Pancreas (tissue), 10 donors: ENCODE results near the gene GALNT11. TPM values are rescaled to one million over a fixed set of nuclear protein-coding genes. Genes with fewer than 3 reads are reported as not detected.
A peak's percentile ranks its signal among the peaks of the same experiment; 100 is the strongest.
"Not testable (repeated sequence)": the region's sequence is repeated elsewhere in the genome, so short reads cannot be mapped to it uniquely, and the experiment has no call there.

Experiments
- ATAC-seq, 4 donors: fragments of 200-7000 bp; cut with Tn5 transposase; one replicate each; pipeline versions ENCODE4 v1.8.0 to v1.9.1; 2020; ENCODE audit warnings: mild to moderate bottlenecking in 4 of 4, moderate library complexity in 4 of 4
- DNase-seq, 6 donors: peaks; one replicate each; pipeline ENCODE4 v3.0.0-alpha.2; 2020
- FAIRE-seq: peaks from 2 replicates; lab custom pipeline; 2012; peaks lifted over from hg19 to GRCh38; lab: Jason Lieb, UNC
- H3K27ac ChIP-seq, 4 donors: fragments of 200-600 bp; sonication (generic); 1 replicate in 3 of 4; 2 replicates in 1 of 4; pipeline versions ENCODE4 v1.5.0 to v1.8.0; 2020
- H3K27me3 ChIP-seq, 4 donors: fragments of 200-600 bp; one replicate each; pipeline ENCODE4 v1.8.0; 2021
- H3K36me3 ChIP-seq, 3 donors: fragments of 200-600 bp; sonication (generic) in 1 of 3; one replicate each; pipeline versions ENCODE4 v1.5.0 to v1.8.0; 2020 to 2021
- H3K4me1 ChIP-seq, 3 donors: fragments of 200-600 bp; one replicate each; pipeline ENCODE4 v1.8.0; 2021
- H3K4me3 ChIP-seq, 4 donors: fragments of 200-600 bp; sonication (generic) in 2 of 4; one replicate each; pipeline versions ENCODE4 v1.5.0 to v1.8.0; 2020 to 2021
- H3K9me3 ChIP-seq, 4 donors: fragments of 200-600 bp; one replicate each; pipeline ENCODE4 v1.8.0; 2021
- WGBS, 2 donors: extraction: QIAGEN DNeasy Blood & Tissue Kit; methylation state at CpG; one replicate each; pipeline ENCODE4 v1.1.7; 2013; 5-methylcytosine and 5-hydroxymethylcytosine counted together
- intact Hi-C, 3 donors: fragments of 100-400 bp; cut with DNase I; formaldehyde crosslinking; loops; one replicate each; pipeline versions ENCODE4 v1.11.1 to v1.14.2; 2022
- polyA plus RNA-seq, 2 donors: library from polyadenylated mRNA; stranded (reverse); fragments of 200-250 nt; gene quantifications; one replicate each; pipeline ENCODE4 v1.2.3, GENCODE V29; 2013
- total RNA-seq, 6 donors: library from RNA; stranded (reverse); fragmentation: NEBNext Ultra II Directional in 4 of 6; extraction: Animal tissue kit (Norgen Biotek cat#: 25700) in 4 of 6; gene quantifications; one replicate each; pipeline versions ENCODE4 v1.2.1 to v1.2.4, GENCODE V29; 2021 to 2023
- TF ChIP-seq, protein P1 (sequence below), 4 donors: fragments of 200-600 bp; sonication (generic) in 3 of 4; IDR thresholded peaks; one replicate each; pipeline versions ENCODE4 v1.5.0 to v1.8.0; 2021; ENCODE audit warnings: antibody characterized with exemption in 4 of 4
- donor health status: healthy with polysubstance abuse.
- donor health status: DM: no; HTN: no; CAD: no; lungs with moderate emphysema.
- donor health status: DM: no; HTN: no; CAD: no.
- donor health status: control.
- donor health status: control.
- donor health status: Bipolar disorder and iron deficiency.
- donor health status: DM: yes; HTN: yes; CAD: no.
- donor health status: DM: no; HTN: no; CAD: no.
- donor health status: DM: no; HTN: no; CAD: no.
- donor health status: DM: yes; HTN: yes; CAD: no.

GALNT11 gene
- total and polyA plus RNA-seq, 8 donors, result 12.9 to 36.3 (median 26.9) TPM

DNA sequence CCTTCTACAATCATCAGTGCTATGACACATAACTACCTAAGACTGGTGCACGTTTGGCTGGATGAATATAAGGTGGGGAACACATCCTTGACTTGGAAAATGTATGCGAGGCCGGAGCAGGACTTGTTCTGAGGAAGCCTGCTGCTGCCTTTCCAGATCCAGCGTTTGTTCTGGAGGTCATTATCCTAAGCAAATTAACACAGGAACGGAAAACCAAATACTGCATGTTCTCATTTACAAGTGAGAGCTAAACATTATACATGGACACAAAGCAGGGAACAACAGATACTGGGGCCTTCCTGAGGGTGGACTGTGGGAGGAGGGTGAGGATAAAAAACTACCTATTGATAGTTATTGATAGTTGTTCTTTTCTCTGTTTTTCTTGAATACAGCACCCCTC is 10.8 kb upstream of the GALNT11 start:
- H3K4me1 ChIP-seq, result no peaks in the 10 kb centered on the region
- H3K27me3 ChIP-seq, result no peaks in the 10 kb centered on the region
- H3K4me3 ChIP-seq, result no peak overlapping the region
- FAIRE-seq (no peak), DNase-seq (no peak), ATAC-seq (peak; percentile 49 to 68 (median 64))
- H3K27ac ChIP-seq, result no peak overlapping the region
- intact Hi-C loops, result no loop called here
- no peaks in the 10 kb centered on the region for H3K36me3 ChIP-seq
- WGBS, 2 donors, result 28 to 31% methylated on average over 5 of the region's 5 CpGs
- TF ChIP-seq, protein P1, sequence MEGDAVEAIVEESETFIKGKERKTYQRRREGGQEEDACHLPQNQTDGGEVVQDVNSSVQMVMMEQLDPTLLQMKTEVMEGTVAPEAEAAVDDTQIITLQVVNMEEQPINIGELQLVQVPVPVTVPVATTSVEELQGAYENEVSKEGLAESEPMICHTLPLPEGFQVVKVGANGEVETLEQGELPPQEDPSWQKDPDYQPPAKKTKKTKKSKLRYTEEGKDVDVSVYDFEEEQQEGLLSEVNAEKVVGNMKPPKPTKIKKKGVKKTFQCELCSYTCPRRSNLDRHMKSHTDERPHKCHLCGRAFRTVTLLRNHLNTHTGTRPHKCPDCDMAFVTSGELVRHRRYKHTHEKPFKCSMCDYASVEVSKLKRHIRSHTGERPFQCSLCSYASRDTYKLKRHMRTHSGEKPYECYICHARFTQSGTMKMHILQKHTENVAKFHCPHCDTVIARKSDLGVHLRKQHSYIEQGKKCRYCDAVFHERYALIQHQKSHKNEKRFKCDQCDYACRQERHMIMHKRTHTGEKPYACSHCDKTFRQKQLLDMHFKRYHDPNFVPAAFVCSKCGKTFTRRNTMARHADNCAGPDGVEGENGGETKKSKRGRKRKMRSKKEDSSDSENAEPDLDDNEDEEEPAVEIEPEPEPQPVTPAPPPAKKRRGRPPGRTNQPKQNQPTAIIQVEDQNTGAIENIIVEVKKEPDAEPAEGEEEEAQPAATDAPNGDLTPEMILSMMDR (IDR thresholded peaks at IDR 0.05), result no peak
- H3K9me3 ChIP-seq, result no peaks in the 10 kb centered on the region

DNA sequence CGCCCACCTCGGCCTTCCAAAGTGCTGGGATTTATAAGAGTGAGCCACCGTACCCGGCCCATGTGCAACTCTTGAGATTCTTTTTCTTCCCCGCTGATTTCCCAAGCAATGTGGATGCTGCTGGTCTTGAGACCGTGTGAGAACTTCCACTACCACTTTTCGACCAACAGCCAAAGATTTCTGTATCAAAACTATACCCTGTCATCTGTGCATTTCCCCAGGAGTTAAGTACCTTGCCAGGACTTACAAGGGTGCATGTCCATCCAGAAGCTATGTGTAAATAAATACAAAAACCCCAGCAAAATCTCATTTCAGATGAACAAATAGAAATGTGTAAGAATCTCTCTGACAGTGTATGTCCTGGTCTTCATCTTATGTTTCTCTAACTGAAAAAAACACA is 9.9 kb upstream of the GALNT11 start:
- Histone ChIP-seq H3K27ac (no peak overlapping the region), H3K4me1 (no peaks in the 10 kb centered on the region), H3K9me3 (no peaks in the 10 kb centered on the region), H3K27me3 (no peaks in the 10 kb centered on the region), H3K36me3 (no peaks in the 10 kb centered on the region), H3K4me3 (no peak overlapping the region)
- no peak for DNase-seq
- intact Hi-C loops, result no loop called here
- FAIRE-seq, result no peak
- TF ChIP-seq, protein P1 (IDR thresholded peaks at IDR 0.05), result no peak
- ATAC-seq, result peak; percentile 46 to 70 (median 52)
- 52 to 54% methylated on average over 7 of the region's 7 CpGs for WGBS, 2 donors

DNA sequence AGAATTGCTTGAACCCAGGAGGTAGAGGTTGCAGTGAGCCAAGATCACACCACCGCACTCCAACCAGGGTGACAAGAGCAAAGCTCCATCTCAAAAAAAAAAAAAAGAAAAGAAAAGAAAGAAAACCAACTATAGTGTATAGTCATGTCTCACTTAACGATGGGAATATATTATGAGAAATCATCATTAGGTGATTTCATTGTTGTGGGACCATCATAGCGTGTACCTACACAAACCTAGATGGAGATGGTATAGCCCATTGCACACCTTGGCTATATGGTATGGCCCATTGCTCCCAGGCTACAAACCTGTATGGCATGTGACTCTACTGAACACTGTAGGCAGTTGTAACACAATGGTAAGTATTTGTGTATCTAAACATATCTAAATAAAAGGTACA is 8.5 kb upstream of the GALNT11 start:
- DNase-seq, result no peak
- WGBS, 2 donors, result 97 to 100% methylated on average over 3 of the region's 3 CpGs
- ATAC-seq, result no peak
- TF ChIP-seq, protein P1 (IDR thresholded peaks at IDR 0.05), result no peak
- no peak for FAIRE-seq
- Histone ChIP-seq H3K27me3 (no peaks in the 10 kb centered on the region), H3K4me1 (no peaks in the 10 kb centered on the region), H3K4me3 (no peak overlapping the region), H3K27ac (no peak overlapping the region), H3K9me3 (no peaks in the 10 kb centered on the region), H3K36me3 (no peaks in the 10 kb centered on the region)
- intact Hi-C loops, result no loop called here

DNA sequence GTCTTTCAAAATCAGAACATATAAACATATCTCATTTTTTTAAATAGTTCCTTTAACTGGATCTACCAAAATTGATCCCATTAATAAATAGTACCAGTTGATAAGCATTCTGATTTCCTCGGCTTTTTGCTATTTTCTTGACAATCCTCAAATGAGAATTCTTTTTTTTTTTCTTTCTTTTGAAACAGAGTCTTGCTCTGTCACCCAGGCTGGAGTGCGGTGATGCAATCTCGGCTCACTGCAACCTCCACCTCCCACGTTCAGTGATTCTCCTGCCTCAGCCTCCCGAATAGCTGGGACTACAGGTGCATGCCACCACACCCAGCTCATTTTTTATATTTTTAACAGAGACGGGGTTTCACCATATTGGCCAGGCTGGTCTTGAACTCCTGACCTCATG is 7.8 kb upstream of the GALNT11 start:
- H3K27ac ChIP-seq, DNase-seq, H3K4me1 ChIP-seq, H3K27me3 ChIP-seq, H3K9me3 ChIP-seq, FAIRE-seq, H3K36me3 ChIP-seq, ATAC-seq, intact Hi-C loops, H3K4me3 ChIP-seq: not testable (repeated sequence)
- WGBS, 2 donors, result 87 to 93% methylated on average over 6 of the region's 6 CpGs

DNA sequence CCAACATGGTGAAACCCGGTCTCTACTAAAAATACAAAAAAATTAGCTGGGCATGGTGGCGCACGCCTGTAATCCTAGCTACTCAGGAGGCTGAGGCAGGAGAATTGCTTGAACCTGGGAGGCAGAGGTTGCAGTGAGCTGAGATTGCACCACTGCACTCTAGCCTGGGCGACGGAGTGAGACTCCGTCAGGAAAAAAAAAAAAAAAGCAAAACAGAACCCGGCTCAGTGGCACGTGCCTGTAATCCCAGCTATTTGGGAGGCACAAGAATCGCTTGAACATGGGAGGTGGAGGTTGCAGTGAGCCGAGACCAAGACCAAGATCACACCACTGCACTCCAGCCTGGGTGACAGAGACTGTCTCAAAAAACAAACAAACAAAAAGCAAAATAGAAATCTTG is 3.7 kb upstream of the GALNT11 start:
- H3K27me3 ChIP-seq, H3K4me3 ChIP-seq, ATAC-seq, intact Hi-C loops, H3K4me1 ChIP-seq, H3K27ac ChIP-seq, H3K36me3 ChIP-seq, FAIRE-seq, H3K9me3 ChIP-seq, DNase-seq: not testable (repeated sequence)
- 85 to 92% methylated on average over 10 of the region's 10 CpGs for WGBS, 2 donors

DNA sequence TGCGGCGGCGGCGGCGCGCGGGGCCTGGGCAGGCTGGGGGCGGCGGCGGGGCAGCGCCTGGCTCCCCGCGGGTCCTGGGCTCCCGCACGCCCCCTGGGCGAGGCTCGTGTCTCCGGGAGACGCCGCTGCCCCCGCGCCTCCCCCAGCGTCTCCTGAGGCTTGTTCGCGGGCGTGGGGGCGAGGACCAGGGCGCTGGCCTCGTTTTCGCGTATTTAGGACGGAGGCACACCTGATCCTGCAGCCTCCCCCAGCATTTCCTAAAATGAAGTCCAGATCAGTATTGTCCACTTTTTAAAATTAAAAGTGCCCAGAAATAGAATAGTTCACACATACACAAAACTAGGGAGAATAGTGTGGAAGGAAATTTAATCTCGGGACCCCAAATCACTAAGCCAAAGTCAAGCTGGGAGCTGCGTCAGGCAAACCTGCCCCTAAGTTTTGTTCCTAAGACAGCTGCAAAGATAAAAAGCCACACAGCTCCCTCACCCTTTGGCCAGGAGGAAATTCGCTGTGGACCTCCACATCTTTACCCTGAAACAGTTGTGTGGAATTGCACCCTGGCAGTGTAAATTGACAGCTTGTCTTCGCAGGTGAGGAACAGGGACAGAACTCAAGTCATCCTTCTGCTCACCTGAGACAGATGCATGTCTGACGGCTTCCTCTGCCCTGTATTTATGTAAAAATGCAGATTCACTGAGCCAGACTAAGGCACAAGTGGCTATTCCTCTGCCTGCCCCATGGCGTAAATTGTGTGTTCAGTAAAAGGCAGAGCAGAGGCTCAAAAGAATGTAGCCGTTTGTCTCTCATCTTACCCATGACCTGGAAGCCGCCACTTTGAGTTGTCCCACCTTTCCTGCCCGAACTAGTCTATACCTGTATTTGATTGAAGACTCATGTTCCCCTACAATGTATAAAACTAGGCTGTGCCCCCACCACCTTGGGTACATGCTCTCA is 740 bp downstream of the GALNT11 start:
- FAIRE-seq, result no peak
- Histone ChIP-seq H3K9me3 (no peaks in the 10 kb centered on the region), H3K4me3 (peak overlapping the region; percentile 69 to 94 (median 76)), H3K27ac (peak overlapping the region; percentile 88 to 93 (median 89)), H3K36me3 (no peaks in the 10 kb centered on the region), H3K4me1 (peaks cover 0 to 5% (median 0%) of the 10 kb centered on the region in 3 donors), H3K27me3 (no peaks in the 10 kb centered on the region)
- DNase-seq, result no peak
- ATAC-seq, result peak in 1 of 4 donors; percentile 1
- 10 to 18% methylated on average over 22 to 41 of the region's 41 CpGs for WGBS, 2 donors
- TF ChIP-seq, protein P1 (IDR thresholded peaks at IDR 0.05), result no peak
- intact Hi-C loops, result no loop called here

DNA sequence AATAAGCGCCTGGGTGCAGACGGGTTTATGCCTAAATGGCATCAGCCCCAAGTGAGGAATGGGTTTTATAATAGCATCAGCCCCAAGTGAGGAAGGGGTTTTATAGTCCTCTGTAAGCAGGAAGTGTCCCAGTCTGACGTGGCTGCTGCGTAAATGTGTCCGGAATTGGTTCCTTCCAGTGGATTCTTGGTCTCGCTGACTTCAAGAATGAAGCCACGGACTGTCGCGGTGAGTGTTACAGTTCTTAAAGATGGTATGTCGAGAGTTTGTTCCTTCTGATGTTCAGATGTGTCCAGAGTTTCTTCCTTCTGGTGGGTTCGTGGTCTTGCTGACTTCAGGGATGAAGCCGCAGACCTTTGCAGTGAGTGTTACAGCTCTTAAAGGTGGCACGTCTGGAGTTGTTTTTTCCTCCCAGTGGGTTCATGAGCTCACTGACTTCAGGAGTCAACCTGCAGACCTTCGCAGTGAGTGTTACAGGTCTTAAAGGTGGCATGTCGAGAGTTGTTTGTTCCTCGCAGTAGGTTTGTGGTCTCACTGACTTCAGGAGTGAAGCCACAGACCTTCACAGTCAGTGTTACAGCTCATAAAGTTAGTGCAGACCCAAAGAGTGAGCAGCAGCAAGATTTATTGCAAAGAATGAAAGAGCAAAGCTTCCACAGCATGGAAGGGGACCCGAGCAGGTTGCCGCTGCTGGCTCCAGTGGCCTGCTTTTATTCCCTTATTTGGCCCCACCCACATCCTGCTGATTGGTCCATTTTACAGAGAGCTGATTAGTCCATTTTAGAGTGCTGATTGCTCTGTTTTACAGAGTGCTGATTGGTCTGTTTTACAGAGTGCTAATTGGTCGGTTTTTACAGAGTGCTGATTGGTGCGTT is 2.3 kb downstream of the GALNT11 start:
- 96 to 99% methylated on average over 20 of the region's 20 CpGs for WGBS, 2 donors
- H3K4me1 ChIP-seq, DNase-seq, H3K36me3 ChIP-seq, intact Hi-C loops, H3K27me3 ChIP-seq, H3K4me3 ChIP-seq, ATAC-seq, H3K9me3 ChIP-seq, H3K27ac ChIP-seq, FAIRE-seq: not testable (repeated sequence)
